NCI-H2029 treated with DMSO at 0.1 percent for 48 hours (cell line): ENCODE data around the gene FGG.

ENCODE experiments used
- DNase-seq: peaks from one replicate; lab custom pipeline; 2025; lab: John Stamatoyannopoulos, UW

FGG gene

DNA sequence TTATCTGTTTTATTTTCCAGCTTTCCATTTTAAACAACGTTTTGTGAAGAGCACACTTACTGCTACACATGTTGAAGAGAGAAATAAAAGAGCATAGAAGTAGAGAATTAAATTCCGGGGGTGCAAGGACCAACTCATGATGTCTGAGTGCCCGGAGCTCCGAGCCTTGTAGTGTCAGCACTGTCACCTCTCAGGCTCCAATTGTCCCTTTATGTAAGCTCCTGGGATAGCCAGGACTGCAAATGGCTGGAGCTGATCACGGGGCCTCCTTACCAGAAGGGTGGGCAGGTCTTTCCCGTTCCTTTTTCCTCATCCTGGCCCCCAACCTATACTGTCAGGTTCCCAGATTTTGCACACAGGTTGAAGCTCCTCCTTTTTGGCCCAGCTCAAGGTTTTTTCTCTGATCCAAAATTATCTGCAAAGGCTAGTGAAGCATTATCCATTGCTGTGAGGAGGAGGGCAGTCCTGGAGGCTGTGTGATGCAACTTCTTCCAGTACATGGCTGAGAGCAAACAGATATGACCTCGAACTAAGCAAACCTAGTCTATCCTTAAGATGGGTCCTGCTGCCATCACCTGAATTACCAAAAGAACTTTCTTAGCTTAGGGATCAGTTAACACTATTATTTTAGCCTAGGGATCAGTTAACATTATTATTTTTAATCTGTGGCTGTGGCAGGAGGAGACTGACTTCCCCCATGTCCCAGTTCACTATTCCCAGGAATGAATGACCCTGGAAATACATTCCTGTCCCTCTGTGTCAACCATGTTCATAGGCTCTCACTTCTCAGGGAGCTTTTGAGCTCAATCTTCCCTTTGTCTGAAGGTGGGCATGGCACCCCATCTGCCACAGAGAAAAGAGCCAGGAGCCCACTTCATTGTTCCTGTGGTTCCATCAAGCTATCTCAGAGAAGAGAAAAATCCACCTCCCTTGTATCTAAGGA lies at the start of gene FGG:
Gene FGG (minus strand): TSS at position 185 of the 943 bp plus-strand sequence. CDS start 47 bp downstream, at position 138.
- no peak for DNase-seq

DNA sequence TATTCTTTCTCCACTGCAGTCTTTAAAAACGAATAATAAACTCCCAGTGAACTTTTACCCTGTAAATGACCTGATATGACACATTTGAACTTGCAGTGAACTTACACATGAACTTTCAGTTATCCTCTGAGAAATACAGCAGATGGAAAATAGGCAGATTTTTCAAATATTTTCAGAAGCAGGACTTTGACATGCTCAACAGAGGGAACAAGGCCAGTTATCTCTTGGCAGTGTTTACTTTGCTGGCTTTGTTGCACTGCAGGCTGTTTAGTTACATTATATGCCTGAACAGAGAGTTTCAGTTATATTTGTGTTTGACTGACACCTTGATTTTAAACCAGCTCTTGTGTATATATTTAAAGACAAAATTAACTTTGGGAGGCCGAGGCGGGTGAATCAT lies 47.6 kb upstream of the FGG start:
- DNase-seq, result no peak

DNA sequence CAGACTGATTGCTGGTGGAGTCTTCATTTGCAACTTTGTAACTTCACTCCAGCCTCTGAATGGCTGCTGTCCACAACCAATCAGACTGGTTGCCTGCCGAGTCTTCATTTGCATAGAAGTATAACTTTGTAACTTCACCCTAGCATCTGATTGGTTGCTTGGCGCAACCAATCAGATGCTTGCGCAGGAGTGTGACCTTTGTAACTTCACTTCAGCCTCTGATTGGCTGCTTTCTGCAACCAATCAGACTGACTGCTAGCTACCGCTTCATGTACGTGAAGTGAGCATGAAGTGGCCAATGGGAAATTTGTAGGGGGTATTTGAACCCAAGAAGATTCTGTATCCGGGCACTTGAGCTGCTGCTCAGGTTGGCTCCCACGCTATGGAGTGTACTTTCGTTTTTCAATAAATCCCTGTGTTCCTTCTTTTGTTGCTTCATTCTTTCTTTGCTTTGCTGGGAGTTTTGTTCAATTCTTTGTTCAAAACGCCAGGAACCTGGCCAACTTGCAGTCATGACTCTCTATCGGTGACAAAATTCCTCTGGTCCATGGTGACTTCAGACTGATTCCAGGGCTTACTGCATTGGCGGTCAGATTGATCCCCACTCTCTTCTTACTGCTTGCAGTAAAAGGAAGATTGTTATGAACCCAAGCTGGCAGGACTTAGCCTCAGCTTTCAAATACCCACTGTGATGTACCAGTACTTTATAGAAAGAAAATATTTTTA lies 46.4 kb upstream of the FGG start:
- no peak for DNase-seq

DNA sequence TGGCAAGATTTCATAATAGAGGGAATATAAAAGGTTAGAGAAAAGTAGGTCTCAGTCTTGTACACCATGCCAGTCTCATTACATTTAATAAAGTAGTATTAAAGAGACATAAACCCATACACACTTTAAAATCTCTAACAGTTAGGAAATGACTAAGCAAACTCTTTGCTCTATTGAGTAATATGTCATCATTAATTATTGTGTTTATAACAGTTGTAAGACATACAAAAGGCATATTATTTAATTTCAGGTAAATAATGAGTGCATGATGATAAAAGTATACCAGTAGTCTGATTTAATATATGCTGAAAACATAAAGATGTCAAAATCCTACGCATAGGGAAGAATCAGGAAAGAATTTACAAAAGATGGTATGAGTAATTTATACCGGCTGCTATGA lies 31.0 kb upstream of the FGG start:
- no peak for DNase-seq

DNA sequence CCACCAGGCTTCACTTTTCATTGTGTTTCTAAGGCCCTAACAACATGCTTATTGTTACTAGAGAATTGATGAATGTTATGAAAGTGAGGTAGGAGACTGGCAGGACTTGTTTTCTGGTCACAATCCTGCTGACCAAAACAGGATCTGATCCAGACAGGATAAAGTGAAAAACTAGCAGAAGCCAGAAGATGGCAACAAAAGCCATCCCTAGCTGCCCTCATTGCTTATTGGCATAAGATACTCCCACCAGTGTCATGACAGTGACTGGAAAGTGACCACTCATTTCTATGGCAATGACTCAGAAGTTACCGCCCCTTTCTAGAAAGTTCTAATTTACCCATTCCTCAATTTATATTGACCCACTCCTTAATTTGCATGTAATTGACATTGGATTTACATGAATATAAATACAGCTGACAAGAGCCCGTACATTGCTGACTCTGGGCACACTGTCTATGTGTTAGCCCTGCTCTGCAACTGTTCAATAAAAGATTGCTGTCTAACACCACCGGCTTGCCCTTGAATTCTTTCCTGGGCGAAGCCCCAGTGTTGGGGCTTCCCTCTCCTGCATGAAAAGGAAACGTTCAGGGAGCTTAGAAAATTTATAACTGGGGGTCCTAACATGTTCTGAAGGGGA lies 30.0 kb upstream of the FGG start:
- DNase-seq, result no peak

DNA sequence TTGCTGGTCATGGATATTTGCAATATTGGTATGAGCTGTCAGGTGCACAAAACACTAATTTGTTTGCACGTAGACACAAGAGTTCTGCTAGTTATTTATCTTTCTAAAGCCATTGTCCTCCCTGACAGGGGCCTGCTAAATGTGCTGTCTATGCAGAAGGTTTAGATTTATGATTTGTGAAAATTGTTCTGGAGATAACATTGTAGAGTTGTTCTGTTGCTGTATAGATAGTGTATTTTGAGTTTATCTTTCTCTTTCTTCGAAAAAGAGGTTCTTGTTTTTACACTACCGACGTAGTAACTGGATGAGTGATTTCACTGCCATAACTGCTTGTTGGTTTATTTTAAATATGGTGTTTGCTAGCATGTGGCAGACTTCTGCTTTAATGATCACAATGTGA lies 28.5 kb upstream of the FGG start:
- no peak for DNase-seq

DNA sequence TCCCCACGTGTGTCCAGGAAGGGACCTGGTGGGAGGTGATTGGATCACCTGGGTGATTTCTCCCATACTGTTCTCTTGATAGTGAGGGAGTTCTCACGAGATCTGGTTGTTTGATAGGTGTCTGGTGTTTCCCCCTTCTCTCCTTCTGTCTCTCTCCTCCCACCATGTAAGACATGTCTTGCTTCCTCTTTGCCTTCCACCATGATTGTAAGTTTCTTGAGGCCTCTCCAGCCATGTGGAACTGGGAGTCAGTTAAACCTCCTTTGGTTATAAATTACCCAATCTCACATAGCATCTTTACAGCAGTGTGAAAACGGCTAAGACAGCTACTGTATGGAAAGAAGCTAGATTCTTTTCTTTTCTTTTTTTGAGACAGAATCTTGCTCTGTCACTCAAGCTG lies 21.6 kb upstream of the FGG start:
- no peak for DNase-seq

DNA sequence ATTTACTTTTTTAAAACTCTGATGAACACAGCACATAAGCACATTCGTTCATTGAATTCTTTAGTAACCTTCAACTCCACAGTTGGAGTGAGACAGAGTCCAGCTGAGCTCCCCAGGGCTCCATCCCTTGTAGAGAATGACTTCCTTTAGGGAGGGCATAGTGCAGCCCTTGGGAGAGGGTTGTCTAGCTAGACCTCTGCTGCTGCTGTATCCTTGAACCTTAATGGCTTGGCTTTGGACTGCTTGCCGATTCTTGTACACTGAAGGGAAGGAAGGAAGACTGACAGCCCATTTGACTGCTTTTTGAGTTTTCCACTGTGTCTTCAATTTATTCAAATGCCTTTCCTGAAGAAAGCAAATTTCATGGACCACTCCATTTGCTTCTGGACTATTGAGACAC lies 19.4 kb upstream of the FGG start:
- no peak for DNase-seq

DNA sequence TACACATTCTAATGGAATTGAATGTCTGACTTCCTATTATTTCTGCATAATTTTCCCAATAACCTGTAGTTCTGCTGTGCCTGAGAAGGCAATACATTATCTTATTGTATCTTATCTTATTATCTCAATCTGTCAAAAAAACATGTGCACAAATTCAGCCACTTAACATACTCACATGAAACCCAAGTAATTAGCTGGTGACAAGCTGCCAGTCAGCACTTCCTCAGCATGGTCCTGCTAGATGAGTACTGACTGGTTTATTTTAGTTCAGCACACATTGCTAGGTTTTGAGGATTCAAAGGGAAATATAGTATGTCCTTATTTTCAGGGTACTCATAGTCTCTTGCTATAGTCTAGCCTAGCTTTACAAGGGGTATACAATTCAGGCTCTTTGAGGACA lies 17.9 kb upstream of the FGG start:
- no peak for DNase-seq

DNA sequence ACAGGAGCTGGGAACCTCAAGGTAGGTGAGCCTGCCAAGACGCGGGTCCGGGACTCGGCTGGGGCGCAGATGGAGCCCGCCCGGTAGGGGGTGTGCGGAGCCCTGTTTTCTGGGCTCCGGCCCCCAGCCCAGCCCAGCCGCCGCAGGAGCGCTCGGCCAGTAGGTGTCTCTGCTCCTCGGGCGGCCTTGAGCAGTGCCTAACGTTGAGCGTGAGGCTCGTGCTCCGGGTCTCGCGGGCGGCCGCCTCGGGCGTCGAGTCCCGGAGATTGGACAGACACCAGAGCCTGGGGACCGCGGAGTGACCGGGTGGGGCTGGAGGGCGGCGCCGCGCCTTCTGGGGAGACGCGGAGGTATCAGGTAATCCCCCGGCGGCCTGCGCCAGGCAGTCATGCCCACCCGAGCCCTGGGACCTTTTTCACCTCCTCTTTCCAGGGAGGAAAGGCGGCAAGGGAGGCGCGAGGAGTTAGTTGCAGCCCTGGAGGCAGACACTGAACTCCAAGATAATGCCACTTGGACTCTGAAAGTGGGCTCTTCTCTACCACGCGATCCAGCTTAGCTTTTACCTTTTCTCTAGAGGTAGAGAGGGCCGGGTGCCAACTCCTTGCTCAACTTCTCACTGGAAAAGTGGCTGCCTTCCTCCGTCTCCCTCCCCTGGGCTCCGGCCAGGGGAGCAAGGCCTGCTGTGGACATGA lies 14.5 kb upstream of the FGG start:
- DNase-seq, result no peak

DNA sequence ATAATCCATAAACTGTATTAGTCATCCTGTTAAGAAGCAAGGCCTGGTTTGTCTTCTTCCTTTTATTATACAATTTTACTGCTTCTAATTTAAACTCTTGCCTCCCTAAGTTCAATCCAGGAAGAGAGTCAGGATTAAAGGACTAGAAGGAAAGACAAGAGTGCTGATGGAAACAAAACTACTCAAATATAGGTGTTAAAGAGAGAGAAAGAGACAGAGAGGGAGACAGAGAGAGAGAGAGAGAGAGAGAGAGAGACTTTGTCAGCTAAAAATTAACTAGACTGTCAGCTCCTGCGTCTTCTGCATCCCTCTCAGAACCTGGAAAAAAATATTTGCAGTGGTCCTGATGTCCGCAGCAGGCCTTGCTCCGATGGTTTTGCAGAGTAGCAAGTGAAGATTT lies 13.5 kb upstream of the FGG start:
- no peak for DNase-seq

DNA sequence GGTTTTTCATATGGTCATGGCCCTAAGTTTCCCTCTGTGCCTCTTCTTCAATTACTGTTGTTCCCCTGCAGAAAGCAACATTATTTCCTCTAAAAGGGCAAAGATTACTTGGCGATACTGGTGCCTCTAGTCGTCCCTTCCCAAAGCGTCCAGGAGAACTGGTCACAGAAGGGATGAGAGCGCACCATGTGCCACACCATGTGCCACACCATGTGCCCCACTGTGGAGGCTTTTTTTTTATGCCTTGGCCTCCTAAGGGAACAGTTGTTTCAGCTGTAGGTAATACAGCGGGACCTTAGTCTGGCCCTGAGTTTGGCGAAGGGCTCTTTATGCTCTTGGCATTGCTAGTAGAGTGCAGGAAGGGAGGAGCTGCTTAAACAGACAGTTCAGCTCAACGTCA lies 11.5 kb upstream of the FGG start:
- DNase-seq, result no peak

DNA sequence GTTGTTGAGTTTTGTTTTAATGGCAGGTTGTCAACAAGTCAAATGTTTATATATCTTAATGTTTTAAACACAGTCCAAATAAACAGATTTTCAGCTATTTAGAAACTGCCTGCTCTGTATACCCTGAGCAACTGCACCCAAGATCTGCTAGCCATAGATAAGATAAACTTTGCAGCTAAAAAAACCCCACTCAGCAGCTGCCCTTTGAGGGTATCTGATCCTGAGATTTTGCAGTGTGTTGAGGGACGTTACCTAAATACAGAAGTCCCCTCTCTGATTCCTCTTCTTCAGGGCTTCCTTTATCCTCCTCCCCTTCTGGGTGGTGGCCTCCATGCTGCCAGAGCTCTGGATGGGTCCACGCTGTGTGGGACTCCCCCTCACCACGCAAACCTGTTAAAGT lies 11.0 kb upstream of the FGG start:
- DNase-seq, result no peak

DNA sequence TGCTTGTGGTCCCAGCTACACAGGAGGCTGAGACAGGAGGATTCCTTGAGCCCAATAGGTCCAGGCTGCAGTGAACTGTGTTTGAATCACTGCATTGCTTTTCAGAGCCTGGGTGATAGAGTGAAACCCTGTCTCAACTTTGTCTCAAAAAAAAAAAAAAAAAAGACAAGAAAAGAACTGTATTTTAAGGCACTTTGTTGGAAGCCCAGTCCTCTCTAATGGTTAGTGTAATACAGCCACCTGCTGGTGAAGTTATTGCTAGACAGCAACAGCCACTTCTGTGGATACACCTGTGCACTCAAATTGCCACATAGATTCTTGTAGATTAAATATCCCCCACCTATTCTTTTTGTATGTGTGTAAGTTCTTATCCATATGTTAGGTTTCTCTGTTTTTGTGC lies 10.1 kb upstream of the FGG start:
- DNase-seq, result no peak

DNA sequence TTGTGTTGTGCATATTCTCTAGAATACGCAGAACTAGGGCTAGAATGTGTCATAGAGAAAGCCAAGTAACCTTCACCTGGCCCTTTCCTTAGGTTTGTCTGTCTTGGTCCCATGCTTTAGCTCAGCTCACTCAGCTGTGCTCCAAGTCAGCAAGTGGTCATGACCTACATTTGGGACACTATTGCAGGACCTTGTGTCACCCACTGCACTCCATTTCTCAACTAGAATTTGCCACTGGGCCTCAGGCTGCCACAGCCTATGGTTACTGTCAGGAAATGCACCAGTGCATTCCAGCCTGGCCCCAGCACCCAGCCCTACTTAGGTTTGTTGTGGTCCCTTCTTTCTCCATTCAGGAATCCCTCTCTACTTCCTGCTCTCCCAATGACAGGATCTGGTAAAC lies 7.7 kb upstream of the FGG start:
- no peak for DNase-seq

DNA sequence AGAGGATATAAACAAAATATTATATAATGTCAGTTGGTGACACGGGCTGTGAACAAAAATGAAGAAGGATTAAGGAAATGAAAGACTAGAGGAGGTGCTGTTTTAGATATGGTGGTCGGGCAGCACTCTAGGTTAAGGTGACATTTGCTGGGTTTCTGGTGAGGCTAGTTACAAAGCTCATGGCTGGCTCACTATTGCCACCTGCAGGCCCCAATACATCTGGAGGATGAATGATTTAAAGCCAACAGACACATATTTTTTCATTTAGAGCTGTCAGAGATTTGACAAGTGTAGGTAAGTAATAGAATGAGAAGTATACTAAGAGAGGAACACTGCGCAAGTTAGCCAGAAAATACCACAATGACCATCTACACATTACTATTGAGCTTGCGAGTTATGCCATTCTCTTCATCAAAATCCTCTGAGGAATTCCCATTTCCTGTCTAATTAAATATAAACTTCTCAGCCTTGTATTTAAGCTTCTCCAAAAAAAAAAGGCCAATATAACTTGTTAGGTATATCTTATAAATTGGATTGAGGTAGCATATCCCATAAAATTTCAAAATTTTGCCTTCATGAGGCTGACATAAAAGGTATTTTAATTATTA lies 6.4 kb upstream of the FGG start:
- no peak for DNase-seq

DNA sequence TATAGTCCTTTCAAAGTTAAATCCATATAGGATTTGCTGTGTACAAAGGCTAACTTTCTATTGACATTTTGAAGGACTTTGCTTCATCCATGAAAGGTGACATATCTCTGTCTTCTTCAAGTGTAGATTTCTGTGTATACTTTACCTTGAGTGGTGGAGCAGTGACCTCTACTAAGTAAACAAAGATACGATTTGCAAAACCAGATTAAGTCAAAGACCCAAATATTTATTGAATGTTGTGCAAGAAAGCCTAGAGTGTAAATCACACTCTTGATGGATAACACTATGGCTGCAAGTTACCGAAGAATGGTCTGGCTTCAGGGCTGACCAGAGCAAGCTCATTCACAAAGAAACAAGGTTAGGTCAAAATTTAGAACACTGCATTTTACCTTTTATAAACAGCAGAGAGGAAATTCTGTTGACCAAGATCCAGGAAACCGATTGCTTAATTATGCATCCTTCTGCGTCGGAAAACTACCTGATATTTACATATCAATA lies 5.4 kb upstream of the FGG start:
- DNase-seq, result no peak

DNA sequence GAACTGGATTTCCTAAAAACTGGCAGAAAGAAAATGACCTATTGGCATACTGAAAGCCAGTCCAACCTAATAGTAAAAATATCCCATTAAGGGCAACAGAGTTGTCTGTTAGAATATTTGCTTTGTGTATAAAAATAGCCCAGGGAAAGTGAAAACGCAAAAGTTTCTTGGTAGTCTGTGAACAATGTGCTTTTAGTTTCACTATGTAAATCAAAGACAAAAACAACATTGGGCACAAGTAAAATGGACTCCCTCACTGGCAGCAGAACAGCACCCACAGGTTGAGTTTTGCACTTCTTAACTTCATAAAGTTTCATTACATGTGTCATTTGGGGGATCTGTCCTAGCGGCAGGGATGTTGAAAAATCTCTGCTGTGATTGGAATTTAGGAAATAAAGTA lies 4.3 kb upstream of the FGG start:
- DNase-seq, result no peak

DNA sequence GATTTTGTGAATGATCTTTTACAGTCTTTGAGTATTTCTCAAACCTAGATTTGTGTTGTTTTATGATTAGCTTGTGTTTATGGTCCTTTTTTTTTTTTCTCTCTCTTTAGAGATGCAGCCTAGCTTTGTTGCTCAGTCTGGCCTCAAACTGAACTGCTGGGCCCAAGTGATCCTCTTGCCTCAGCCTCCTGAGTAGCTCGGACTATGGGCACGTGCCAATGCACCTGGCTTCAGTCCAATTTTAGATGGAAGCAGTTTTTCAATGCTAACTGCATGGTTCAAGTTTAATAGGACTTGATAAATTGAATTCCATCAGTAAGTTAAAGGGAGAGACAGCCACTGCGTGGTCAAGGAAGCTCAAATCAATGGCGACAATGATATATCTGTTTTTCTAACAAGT lies 3.8 kb upstream of the FGG start:
- DNase-seq, result no peak

DNA sequence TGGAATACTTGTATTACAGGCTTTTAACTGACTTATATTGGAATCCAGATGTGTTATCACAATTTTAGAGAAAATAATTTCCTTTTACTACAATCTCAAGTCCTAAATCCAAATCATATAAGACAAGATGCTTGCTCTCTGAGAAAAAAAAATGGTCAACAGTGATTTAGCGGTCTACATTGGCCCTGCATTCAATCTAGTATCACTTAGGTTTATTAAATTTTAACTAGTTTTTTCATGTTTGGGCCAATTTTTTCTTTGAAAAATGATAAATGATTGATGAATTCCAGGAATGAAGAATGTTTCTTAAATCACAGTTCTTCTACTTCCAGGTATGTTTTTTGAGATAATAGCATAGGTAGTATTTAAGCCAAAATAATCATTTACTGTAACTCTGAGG lies 2.8 kb upstream of the FGG start:
- no peak for DNase-seq

DNA sequence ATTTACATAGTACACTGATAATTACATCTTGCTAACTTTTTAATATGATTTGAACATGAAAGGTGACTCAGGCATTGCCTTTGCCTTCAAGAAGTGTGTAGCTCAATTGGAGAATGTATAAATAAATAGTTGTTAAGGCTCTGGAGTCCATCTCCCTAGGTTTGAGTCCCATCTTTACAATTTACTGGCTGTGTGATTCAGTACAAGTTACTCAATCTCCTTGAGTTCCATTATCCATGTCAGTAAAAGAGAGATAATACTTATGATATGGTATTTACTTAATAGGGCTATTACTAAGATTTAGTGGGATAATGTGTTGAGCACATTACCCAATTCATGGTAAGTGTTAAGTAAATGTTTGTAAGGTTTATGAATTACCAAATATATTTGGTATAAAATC lies 1.9 kb upstream of the FGG start:
- DNase-seq, result no peak

DNA sequence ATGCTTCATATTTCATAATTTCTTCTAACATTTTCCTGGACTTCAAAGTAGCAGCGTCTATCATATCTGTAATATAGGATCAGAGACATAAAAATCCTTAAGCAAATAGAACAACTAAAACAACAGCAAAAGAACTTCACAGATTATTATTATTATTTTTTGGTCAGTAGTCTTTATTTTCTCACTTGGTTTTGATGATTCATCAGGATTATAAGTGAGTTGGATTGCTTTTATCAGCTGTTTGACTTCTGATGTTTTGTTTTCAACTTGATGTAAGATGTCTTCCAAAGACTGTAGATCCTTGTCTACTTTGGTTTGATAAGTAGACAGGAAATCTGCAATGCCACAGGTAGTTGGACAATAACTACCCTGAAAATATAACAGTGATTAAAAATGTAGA lies 623 bp downstream of the FGG start:
- no peak for DNase-seq
